Jurkat, Clone E6-1 (cell line): ENCODE measurements around the gene EFCAB13.
A peak's percentile ranks its signal among the peaks of the same experiment; 100 is the strongest.
"Not testable (repeated sequence)": the region's sequence is repeated elsewhere in the genome, so short reads cannot be mapped to it uniquely, and the experiment has no call there.

Experiments used
- DNase-seq: peaks from one replicate; pipeline ENCODE4 v3.0.0-alpha.2; 2011; ENCODE audit warnings: low read depth, low spot score
- H3K4me3 ChIP-seq: 2 replicates; pipeline ENCODE4 v1.5.1; 2011; ENCODE audit warnings: mild to moderate bottlenecking, low read length, control low read depth, moderate library complexity

EFCAB13 gene

DNA sequence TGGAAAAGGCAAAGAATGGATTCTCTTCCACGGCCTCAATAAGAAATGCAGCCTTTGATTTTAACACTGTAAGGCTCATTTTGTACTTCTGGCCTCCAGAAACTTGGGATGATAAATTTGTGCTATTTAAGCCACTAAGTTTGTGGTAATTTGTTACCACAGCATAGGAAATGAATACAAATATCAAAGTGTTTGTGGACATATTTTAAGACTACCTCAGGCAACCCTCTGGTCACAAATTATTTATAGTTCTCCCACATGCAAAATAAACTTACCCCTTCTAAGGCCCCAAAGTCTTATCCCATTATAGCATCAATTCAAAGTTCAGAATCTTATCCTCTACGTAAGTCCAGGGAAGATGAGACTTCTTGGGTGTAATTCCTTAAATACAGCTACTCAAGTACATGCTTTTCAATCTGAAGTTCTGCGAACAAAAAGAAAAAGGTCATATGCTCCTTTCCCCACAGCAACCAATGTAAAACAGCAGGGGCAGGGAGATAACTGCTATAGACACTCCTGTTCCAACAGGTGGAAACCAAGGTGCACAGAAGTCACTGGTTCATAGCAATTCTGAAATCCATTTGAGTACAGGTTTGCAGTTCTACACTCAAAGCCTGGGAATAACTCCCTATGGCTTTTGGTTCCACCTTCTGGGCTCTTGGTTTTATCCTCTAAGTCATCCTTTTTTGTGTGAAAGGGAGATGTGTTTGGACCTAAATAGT is 5.4 kb upstream of the EFCAB13 start:
- no peak overlapping the region for H3K4me3 ChIP-seq
- no peak for DNase-seq

DNA sequence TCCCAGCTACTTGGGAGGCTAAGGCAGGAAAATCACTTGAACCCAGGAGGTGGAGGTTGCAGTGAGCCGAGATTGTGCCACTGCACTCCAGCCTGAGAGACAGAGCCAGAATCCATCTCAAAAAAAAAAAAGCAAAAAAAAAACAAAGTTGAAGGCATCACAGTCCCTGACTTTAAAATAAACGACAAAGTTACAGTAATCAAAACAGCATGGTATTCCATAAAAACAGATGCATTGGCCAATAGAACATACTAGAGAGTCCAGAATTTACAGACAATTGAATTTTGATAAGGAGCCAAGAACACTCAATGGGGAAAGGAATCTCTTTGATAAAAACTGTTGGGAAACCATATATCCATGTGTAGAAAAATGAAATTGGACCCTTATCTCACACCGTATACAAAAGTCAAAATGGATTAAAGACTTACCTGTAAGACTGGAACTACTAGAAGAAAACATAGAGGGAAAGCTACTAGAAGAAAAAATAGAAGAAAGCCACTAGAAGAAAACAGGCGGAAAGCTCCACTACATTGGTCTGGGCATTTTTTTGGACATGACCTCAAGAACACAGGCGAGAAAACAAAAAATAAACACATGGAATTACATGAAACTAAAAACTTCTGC is 2.8 kb upstream of the EFCAB13 start:
- DNase-seq: no peak
- H3K4me3 ChIP-seq: no peak overlapping the region

DNA sequence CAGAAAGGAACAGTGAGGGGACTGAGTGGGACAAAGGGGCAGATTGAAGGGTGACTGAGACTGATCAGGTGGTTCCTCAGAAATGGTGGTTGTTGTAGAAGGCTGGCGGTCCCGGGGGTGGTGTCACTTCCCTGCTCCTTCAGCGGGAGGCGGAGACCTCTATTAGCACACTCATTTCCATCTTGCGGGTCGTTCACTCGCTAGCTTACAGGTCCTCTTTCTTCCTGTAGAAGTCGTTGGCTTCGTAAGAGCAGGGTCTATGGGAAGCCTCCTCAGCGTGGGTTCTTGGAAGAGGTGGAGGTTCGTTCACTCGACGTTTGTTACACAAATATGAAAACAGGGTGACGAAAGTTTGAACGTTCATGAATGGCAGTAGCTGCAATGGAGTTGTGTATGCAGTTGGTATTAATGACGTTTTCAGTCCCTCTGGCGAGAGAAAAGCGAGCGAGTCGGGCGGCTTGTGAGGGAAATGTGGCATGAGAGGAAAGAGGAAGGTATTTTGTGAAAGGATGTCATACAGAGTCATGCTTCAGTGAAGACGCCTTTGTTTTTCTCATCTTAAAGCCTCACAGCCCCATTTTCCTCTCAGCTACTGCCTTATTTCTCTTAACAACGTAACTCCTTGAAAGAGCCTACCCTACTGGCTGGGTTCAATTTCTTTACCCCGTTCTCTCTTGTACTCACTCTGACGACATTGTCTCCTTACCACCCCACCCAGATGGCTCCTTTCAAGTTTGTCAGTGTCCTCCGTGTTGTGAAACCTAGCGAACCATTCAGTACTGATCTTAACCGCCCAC is 667 bp downstream of the EFCAB13 start:
- H3K4me3 ChIP-seq: peak overlapping the region; percentile 54
- peak; percentile 26 for DNase-seq

DNA sequence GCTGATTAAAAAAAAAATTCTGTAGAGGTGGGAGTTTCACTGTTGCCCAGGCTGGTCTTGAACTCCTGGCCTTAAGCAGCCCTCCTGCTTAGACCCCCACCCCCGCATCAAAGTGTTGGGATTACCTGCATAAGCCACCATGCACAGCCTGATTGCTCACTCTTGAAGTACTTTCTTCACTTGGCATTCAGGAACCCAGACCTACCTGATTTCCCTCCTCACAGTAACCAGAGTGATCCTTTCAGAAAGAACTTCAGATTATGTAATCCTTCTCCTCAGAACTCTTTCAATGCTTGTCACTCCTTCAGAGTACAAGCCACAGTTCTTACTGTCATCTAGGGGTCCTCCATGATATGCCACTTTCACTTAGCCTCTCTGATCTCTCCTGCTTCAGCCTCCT is 1.4 kb downstream of the EFCAB13 start:
- no peak for DNase-seq
- no peak overlapping the region for H3K4me3 ChIP-seq

DNA sequence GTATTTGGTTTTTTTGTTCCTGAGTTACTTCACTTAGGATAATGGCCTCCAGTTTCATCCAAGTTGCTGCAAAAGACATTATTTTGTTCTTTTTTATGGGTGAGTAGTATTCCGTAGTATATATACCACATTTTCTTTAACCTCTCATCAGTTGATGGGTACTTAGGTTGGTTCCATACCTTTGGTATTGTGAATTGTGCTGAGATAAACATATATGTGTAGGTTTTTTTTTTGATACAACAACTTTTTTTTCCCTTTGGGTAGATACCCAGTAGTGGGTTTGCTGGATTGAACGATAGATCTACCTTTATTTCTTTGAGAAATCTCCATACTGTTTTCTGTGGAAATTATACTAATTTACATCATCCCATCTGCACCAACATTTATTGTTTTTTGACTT is 6.8 kb downstream of the EFCAB13 start:
- DNase-seq: no peak
- no peak overlapping the region for H3K4me3 ChIP-seq

DNA sequence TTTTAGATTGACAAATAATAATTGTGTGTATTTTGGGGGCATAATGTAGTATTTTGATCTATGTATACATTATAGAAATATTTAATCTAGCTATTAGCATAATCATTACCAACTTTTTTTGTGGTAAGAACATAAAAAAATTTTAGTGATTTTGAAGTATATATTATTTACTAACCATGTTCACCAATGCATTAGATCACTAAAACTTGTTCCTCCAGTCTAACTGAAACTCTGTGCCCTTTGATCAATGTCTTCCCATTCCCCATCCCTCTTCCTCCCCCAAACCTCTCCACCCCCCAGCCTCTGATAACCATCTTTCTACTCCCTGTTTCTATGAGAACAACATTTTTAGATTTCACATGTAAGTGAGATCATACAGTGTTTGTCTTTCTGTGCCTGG is 8.5 kb downstream of the EFCAB13 start:
- DNase-seq: no peak
- no peak overlapping the region for H3K4me3 ChIP-seq

DNA sequence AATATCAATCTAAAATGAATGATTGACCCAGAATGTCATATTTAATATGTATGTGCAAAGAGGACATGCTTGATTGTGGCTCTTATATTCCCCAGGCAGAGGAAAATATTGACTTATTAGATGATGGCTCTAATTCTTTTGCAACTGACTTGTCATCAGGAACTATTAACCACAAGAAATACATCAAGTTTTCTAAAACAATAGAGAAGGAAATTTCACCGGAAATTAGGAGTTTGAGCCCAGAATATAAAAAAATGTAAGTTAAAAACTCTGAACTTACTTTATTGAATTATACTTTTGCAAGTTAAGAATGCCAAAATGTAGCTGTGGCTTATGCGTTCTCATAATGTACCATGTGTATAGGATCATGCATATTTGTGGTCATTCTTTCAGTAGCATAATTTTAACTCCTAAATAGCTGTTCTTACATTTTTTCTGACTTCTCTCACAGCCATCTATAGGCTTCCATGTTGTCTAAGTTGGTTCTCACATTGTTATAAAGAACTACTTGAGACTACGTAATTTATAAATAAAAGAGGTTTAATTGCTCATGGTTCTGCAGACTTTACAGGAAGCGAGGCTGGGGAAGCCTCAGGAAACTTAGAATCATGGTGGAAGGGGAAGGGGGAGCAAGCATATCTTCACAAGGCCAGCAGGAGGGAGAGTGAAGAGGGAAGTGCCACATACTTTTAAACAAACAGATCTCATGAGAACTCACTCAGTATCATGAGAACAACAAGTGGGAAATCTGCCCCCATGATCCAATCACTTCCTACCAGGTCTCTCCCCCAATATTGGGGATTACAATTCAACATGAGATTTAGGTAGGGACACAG is 11.6 kb downstream of the EFCAB13 start:
- no peak for DNase-seq
- no peak overlapping the region for H3K4me3 ChIP-seq

DNA sequence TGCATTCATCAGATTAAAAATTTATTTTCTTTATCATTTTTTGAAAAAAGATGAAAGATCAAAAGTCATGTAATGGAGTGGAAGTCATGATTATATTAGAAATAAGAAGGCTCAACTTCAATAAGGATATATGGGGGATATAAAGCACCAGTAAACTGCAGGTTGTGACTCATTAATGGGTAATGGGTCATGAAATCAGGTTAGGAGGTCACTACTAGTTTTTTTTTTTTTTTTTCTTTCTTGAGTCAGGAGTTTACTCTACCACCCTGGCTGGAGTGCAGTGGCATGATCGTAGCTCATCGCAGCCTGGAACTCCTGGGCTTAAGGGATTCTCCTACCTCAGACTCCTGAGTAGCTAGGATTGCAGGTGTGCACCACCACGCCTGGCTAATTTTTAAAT is 14.3 kb downstream of the EFCAB13 start:
- no peak for DNase-seq
- H3K4me3 ChIP-seq: no peak overlapping the region

DNA sequence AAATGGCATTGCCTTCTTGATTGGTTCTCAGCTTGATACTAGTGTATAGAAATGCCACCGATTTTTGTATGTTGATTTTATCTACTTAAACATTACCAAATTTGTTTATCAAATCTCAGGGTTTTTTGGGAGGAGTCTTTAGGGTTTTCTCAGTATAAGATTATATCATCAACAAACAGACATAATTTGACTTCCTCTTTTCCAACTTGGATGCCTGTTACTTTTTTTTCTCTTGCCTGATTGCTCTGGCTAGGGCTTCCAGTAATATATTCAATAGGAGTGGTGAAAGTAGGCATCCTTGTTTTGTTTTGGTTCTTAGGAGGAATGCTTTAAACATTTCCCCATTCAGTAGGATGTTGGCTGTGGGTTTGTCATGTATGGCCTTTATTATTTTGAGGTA is 29.1 kb downstream of the EFCAB13 start:
- DNase-seq: no peak
- no peak overlapping the region for H3K4me3 ChIP-seq

DNA sequence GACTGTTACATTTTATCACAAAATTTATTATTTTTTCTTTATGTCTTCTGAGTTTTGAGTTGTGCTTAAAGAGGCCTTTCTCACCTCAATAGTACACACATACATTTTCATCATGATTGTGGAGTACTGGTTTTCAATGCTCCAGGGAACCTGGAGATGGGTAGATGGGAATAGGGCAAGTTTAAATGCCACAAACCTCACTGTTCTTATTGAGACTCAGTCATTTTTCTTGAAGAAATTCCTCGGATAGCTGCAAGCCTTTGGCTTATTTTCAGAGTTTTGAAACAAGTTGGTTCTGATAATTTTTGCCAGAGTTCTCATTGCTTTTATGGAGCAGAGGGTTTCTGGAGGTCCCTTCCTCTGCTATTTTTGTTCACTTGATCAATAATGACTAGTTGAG is 34.9 kb downstream of the EFCAB13 start:
- no peak overlapping the region for H3K4me3 ChIP-seq
- no peak for DNase-seq

DNA sequence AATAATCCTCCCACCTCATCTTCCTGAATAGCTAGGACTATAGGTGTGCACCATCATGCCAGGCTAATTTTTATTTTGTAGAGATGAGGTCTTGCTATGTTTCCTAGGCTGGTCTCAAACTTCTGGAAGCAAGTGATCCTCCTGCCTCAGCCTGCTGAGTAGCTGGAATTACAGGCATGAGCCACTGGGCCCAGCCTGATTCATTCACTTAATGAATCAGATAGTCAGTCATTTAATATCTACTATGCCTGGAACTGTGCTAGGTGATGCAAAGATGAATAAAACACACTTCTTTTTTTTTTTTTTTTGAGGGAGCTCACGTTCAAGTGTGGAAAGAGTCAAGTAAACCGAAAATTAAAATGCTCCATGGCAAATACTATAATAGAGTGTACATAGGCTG is 39.4 kb downstream of the EFCAB13 start:
- no peak for DNase-seq
- no peak overlapping the region for H3K4me3 ChIP-seq

DNA sequence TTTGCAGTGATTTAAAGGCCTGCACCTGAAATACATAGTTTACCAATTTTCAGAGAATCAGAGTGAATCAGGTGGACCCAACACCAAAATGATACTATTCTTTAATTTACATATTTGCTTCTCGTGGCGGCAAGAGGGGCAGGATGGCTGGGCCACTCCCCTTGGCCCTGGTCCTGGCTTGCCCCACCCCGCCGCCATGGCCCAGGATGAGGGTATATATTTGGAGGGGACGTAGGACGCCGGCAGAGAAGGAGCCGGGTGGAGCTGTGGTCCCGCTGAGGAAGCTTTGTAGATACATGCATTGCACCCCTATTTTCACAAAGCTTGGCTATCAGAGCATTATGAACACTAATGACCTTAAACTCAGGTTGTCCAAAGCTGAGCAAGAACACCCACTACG is 43.5 kb downstream of the EFCAB13 start:
- no peak for DNase-seq
- H3K4me3 ChIP-seq: no peak overlapping the region

DNA sequence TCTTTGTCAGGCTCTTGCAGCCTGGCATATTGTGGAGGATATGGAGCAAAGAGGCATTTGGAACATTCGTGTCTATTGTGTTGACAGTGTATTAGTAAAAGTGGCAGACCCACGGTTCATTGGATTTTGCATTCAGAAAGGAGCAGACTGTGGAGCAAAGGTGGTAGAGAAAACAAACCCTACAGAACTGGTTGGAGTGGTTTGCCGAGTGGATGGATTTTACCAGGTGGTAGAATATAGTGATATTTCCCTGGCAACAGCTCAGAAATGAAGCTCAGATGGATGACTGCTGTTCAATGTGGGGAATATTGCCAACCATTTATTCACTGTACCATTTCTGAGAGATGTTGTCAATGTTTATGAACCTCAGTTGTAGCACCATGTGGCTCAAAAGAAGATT is 44.5 kb downstream of the EFCAB13 start:
- DNase-seq: no peak
- H3K4me3 ChIP-seq: no peak overlapping the region

DNA sequence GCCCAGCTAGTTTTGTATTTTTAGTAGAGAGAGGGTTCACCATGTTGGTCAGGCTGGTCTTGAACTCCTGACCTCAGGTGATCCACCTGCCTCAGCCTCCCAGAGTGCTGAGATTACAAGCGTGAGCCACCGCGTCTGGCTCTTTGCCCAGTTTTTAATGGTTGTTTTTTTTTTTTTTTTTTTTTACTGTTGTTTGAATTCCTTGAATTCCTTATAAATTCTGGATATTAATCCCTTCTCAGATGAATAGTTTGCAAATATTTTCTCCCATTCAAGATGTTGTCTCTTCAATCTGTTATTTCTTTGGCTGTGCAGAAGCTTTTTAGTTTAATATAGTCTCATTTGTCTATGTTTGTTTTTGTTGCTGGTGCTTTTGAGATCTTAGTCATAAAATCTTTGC is 47.1 kb downstream of the EFCAB13 start:
- not testable (repeated sequence) for H3K4me3 ChIP-seq, DNase-seq

DNA sequence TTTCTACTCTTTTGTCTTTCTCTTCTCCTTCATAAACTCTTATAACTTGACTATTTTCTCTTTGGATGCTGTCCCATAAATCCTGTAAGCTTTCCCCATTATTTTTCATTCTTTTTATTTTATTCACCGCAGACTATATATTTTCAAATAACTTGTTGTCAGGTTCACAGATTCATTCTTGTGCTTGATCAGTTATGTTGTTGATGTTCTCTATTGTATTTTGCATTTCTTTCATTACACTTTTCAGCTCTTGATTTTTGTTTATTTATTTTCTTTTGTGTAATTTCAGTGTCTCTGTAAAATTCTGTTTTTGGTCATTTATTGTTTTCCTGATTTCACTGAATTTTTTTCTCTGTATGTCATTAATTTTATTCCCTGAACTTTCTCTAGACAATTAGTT is 49.2 kb downstream of the EFCAB13 start:
- DNase-seq: no peak
- H3K4me3 ChIP-seq: no peak overlapping the region

DNA sequence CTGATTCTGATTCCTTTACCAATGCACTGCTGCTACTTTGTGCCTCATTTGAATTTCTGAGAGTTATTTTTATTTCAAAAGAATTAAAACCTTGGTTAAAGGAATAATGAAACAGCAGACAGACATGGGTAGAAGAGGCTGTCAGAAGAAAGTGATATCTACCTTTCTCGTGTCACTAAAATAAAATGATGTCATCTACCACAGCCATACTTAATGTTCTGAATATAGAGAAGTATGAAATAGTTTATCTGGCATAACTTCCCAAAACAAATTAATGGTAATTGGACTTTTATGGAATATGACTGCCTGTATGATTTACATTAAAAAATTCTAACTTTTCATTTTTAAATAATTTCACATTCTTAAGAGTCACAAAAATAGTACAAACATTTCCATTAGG is 52.5 kb downstream of the EFCAB13 start:
- H3K4me3 ChIP-seq: no peak overlapping the region
- no peak for DNase-seq

DNA sequence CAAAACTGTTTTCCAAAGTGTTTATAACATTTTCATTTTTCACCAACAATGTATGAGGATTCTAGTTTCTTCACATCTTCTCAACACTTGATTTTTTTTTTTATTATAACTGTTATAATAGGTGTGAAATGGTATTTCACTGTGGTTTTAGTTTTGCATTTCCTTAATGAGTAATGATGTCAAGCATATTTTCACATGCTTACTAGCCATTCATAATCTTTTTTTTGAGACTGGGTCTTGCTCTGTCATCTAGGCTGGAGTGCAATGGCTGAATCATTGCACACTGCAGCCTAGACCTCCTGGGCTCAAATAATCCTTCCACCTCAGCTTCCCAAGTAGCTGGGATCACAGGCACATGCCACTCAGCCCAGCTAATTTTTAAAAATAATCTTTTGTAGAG is 65.1 kb downstream of the EFCAB13 start:
- H3K4me3 ChIP-seq: no peak overlapping the region
- DNase-seq: no peak

DNA sequence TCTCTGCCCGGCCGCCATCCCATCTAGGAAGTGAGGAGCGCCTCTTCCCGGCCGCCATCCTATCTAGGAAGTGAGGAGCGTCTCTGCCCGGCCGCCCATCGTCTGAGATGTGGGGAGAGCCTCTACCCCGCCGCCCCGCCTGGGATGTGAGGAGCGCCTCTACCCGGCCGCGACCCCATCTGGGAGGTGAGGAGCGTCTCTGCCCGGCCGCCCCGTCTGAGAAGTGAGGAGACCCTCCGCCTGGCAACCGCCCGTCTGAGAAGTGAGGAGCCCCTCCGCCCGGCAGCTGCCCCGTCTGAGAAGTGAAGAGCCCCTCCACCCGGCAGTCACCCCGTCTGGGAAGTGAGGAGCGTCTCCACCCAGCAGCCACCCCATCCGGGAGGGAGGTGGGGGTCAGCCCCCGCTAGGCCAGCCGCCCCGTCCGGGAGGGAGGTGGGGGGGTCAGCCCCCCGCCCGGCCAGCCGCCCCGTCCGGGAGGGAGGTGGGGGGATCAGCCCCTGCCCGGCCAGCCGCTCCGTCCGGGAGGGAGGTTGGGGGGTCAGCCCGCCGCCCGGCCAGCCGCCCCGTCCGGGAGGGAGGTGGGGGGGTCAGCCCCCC is 73.9 kb downstream of the EFCAB13 start:
- H3K4me3 ChIP-seq, DNase-seq: not testable (repeated sequence)

DNA sequence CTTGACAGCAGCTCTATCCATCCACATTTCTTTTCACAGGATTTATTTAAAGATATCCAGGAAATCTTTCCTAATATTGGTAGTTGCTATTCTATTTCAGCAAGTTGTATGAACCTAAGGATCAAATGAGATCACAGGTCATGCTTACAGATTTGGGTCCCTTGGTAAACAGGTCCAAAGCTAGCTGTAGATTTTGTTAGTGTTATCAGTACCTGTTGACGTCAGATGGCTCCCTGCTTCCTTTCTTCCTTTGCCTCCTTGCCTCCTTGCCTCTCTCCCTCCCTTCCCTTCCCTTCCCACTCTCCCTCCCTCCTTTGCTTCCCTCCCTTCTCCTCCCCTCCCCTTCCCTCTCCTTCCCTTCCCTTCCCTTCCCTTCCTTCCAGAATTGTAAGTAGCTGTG is 76.6 kb downstream of the EFCAB13 start:
- H3K4me3 ChIP-seq: no peak overlapping the region
- no peak for DNase-seq
